AG10803 (cell line): ENCODE data around the gene TSPAN31.
"Not testable (repeated sequence)": the region's sequence is repeated elsewhere in the genome, so short reads cannot be mapped to it uniquely, and the experiment has no call there.

ENCODE experiments used
- DNase-seq: peaks from one replicate; pipeline ENCODE4 v3.0.0; 2010; ENCODE audit warnings: low read depth
- H3K4me3 ChIP-seq: 2 replicates; pipeline ENCODE4 v1.5.1; 2011; ENCODE audit warnings: mild to moderate bottlenecking, low read length, control low read depth
- TF ChIP-seq, protein P1 (sequence below): conservative IDR thresholded peaks from 2 replicates; pipeline ENCODE4 v1.5.1; 2011; ENCODE audit warnings: mild to moderate bottlenecking, low read length, control low read depth, inconsistent platforms

Gene TSPAN31

GRCh38 chr12:57712701-57713100 lies 32.1 kb upstream of the TSPAN31 start:
- TF ChIP-seq, protein P1, sequence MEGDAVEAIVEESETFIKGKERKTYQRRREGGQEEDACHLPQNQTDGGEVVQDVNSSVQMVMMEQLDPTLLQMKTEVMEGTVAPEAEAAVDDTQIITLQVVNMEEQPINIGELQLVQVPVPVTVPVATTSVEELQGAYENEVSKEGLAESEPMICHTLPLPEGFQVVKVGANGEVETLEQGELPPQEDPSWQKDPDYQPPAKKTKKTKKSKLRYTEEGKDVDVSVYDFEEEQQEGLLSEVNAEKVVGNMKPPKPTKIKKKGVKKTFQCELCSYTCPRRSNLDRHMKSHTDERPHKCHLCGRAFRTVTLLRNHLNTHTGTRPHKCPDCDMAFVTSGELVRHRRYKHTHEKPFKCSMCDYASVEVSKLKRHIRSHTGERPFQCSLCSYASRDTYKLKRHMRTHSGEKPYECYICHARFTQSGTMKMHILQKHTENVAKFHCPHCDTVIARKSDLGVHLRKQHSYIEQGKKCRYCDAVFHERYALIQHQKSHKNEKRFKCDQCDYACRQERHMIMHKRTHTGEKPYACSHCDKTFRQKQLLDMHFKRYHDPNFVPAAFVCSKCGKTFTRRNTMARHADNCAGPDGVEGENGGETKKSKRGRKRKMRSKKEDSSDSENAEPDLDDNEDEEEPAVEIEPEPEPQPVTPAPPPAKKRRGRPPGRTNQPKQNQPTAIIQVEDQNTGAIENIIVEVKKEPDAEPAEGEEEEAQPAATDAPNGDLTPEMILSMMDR, result no peak
- H3K4me3 ChIP-seq, result no peak overlapping the region
- DNase-seq, result no peak

DNA sequence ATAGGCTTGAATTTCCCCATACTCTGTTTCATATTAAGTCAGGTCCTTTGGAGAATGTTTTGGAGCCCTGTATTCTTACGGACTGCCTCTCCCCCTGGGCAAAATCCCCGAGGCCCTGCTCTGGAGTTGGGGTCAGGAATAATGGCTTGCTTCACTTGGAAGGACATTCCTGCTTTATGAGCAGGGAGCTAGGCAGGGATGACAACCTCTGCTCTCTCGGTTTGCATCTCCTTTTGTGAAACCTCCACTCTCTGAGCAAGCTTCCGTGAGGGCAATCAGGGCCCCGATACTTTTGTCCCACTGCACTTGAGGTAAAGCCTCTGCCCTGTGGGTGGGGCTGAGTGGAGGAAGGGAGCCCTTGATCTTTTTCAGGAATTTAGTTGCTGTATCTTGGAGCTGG lies 31.6 kb upstream of the TSPAN31 start:
- H3K4me3 ChIP-seq, result no peak overlapping the region
- no peak for DNase-seq
- TF ChIP-seq, protein P1, result no peak

GRCh38 chr12:57715036-57715748 lies 29.6 kb upstream of the TSPAN31 start:
- DNase-seq, H3K4me3 ChIP-seq: not testable (repeated sequence)

DNA sequence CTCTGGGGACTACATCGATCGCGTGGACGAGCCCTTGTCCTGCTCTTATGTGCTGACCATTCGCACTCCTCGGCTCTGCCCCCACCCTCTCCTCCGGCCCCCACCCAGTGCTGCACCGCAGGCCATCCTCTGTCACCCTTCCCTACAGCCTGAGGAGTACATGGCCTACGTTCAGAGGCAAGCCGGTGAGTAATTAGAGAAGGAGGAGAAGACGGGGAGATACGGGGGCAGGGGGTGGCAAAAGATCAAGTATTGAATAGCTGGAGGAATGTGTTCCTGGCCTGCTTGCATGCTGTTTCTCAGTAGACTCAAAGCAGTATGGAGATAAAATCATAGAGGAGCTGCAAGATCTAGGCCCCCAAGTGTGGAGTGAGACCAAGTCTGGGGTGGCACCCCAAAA lies 29.1 kb upstream of the TSPAN31 start:
- H3K4me3 ChIP-seq, result no peak overlapping the region
- no peak for DNase-seq
- TF ChIP-seq, protein P1, result no peak

GRCh38 chr12:57716305-57716704 lies 28.5 kb upstream of the TSPAN31 start:
- no peak for DNase-seq
- H3K4me3 ChIP-seq, result no peak overlapping the region
- TF ChIP-seq, protein P1, result no peak

- TF ChIP-seq, protein P1, result no peak
Observed at GRCh38 chr12:57717131-57717530, 27.7 kb upstream of the TSPAN31 start.

GRCh38 chr12:57717846-57718640 lies 26.8 kb upstream of the TSPAN31 start:
- TF ChIP-seq, protein P1, result no peak
- no peak for DNase-seq
- no peak overlapping the region for H3K4me3 ChIP-seq

More at GRCh38 chr12:57717131-57717530, 27.7 kb upstream of the TSPAN31 start:
- DNase-seq, result no peak
- H3K4me3 ChIP-seq, result no peak overlapping the region
